ENCODE results near the gene MARF1. TPM values are rescaled to one million over a fixed set of nuclear protein-coding genes. Genes with fewer than 3 reads are reported as not detected.

The MARF1 gene
- total RNA-seq, 1 experiment from 2014 or later = 51.5 TPM

DNA sequence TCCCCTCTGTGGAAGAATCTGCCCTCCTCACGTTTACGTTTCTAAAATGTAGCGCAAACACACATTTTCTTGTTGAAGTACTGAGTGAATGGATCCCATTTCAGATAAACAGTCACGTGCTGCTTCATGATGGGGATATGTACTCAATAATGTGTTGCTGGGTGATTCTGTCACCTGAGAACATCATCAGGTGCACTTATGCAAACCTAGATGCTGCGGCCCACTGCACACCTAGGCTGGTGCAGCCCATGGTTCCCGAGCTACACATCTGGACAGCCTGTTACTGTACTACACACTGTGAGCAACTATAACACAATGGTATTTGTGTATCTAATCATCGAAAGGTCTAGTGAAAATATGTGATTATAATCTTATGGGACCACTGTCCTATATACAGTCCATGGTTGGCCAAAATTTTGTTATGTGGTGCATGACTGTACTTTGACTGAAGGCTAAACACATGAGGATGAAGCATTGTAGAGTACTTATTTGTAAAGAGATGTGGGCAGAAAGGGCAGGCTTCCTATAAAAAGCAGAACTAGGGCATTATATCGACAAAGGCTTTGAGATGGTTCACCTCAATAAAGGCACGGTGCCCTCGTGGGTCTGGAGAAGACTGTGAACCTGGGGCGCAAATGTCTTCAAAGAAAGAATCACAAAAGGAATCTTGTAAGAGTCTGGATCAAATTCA is 26.3 kb downstream of the MARF1 start:
- ChIA-PET POLR2A (no interaction called here), CTCF (no interaction called here)
- TF ChIP-seq SIN3A (IDR thresholded peaks at IDR 0.05; ENCODE audit: borderline replicate concordance, insufficient read depth, low read depth, low read length) (no peak), TCF7L2 (IDR thresholded peaks at IDR 0.05; ENCODE audit: low read depth, low read length) (no peak), POLR2AphosphoS5 (IDR thresholded peaks at IDR 0.05; ENCODE audit: low read depth, low read length) (no peak)
- TF ChIP-seq, protein P1, sequence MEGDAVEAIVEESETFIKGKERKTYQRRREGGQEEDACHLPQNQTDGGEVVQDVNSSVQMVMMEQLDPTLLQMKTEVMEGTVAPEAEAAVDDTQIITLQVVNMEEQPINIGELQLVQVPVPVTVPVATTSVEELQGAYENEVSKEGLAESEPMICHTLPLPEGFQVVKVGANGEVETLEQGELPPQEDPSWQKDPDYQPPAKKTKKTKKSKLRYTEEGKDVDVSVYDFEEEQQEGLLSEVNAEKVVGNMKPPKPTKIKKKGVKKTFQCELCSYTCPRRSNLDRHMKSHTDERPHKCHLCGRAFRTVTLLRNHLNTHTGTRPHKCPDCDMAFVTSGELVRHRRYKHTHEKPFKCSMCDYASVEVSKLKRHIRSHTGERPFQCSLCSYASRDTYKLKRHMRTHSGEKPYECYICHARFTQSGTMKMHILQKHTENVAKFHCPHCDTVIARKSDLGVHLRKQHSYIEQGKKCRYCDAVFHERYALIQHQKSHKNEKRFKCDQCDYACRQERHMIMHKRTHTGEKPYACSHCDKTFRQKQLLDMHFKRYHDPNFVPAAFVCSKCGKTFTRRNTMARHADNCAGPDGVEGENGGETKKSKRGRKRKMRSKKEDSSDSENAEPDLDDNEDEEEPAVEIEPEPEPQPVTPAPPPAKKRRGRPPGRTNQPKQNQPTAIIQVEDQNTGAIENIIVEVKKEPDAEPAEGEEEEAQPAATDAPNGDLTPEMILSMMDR (IDR thresholded peaks at IDR 0.05) = no peak
- TF ChIP-seq, protein P2, sequence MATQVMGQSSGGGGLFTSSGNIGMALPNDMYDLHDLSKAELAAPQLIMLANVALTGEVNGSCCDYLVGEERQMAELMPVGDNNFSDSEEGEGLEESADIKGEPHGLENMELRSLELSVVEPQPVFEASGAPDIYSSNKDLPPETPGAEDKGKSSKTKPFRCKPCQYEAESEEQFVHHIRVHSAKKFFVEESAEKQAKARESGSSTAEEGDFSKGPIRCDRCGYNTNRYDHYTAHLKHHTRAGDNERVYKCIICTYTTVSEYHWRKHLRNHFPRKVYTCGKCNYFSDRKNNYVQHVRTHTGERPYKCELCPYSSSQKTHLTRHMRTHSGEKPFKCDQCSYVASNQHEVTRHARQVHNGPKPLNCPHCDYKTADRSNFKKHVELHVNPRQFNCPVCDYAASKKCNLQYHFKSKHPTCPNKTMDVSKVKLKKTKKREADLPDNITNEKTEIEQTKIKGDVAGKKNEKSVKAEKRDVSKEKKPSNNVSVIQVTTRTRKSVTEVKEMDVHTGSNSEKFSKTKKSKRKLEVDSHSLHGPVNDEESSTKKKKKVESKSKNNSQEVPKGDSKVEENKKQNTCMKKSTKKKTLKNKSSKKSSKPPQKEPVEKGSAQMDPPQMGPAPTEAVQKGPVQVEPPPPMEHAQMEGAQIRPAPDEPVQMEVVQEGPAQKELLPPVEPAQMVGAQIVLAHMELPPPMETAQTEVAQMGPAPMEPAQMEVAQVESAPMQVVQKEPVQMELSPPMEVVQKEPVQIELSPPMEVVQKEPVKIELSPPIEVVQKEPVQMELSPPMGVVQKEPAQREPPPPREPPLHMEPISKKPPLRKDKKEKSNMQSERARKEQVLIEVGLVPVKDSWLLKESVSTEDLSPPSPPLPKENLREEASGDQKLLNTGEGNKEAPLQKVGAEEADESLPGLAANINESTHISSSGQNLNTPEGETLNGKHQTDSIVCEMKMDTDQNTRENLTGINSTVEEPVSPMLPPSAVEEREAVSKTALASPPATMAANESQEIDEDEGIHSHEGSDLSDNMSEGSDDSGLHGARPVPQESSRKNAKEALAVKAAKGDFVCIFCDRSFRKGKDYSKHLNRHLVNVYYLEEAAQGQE (IDR thresholded peaks at IDR 0.05; ENCODE audit: insufficient read depth in 1 of 2, low read depth in 2 of 2, low read length in 1 of 2) = no peak
- Histone ChIP-seq H3K27me3 (ENCODE audit: control insufficient read depth, insufficient read depth, low read length) (no peaks in the 10 kb centered on the region), H3K4me3 (ENCODE audit: low read depth in 2 of 2, low read length in 2 of 2) (no peak overlapping the region), H3K36me3 (ENCODE audit: control insufficient read depth, insufficient read depth, low read length) (peaks cover 25% of the 10 kb centered on the region), H3K4me1 (ENCODE audit: control insufficient read depth, insufficient read depth, low read length) (no peaks in the 10 kb centered on the region; the same call in 1 of the 2 replicates), H3K27ac (ENCODE audit: low read length) (no peak overlapping the region), H3K9me3 (ENCODE audit: control insufficient read depth, insufficient read depth, low read depth, low read length) (no peaks in the 10 kb centered on the region)
- DNase-seq (ENCODE audit: low read depth, low spot score) (no peak), ATAC-seq (no peak; the same call in 1 of the 2 replicates)
- no TSS peak for BruUV-seq (replicated peaks)
- in situ Hi-C loops (cut with HindIII; ENCODE audit: low pct_unique_long_range_greater_than_20kb, low sequenced_read_pairs) (no loop called here), intact Hi-C loops (cut with micrococcal nuclease; ENCODE audit: unreplicated experiment) (no loop called here)

DNA sequence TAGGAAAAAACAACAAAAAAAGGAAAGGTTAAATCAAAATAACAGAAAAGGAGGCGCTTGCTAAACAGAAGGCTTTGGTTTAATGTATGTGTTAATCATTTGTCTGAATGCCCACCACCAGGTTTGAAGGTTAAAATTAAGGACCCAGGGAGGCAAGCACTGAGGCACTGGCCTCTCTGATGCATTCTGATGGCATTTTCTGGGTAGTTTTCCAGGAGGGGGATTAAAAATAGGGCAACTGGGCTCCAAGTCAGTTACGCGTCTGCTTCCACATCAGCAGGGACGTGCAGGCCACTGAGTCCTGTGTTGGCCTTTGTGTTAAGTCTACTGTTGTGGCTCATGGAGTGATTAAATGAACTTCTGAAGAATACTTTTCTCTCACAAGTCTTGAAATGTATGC is 26.9 kb downstream of the MARF1 start:
- POLR2A ChIA-PET = no interaction called here
- H3K36me3 ChIP-seq (ENCODE audit: control insufficient read depth, insufficient read depth, low read length) = peaks cover 19% of the 10 kb centered on the region
- no peak for ATAC-seq

More for the DNA sequence above, 26.9 kb downstream of the MARF1 start:
- Histone ChIP-seq H3K27ac (ENCODE audit: low read length) (no peak overlapping the region), H3K9me3 (ENCODE audit: control insufficient read depth, insufficient read depth, low read depth, low read length) (no peaks in the 10 kb centered on the region), H3K4me3 (ENCODE audit: low read depth in 2 of 2, low read length in 2 of 2) (no peak overlapping the region), H3K4me1 (ENCODE audit: control insufficient read depth, insufficient read depth, low read length) (no peaks in the 10 kb centered on the region; the same call in 1 of the 2 replicates), H3K27me3 (ENCODE audit: control insufficient read depth, insufficient read depth, low read length) (no peaks in the 10 kb centered on the region)
- in situ Hi-C loops (cut with HindIII; ENCODE audit: low pct_unique_long_range_greater_than_20kb, low sequenced_read_pairs) (no loop called here), intact Hi-C loops (cut with micrococcal nuclease; ENCODE audit: unreplicated experiment) (no loop called here)
- DNase-seq (ENCODE audit: low read depth, low spot score) = no peak
- CTCF ChIA-PET = no interaction called here
- BruUV-seq (replicated peaks) = no TSS peak
- TF ChIP-seq SIN3A (IDR thresholded peaks at IDR 0.05; ENCODE audit: borderline replicate concordance, insufficient read depth, low read depth, low read length) (no peak), POLR2AphosphoS5 (IDR thresholded peaks at IDR 0.05; ENCODE audit: low read depth, low read length) (no peak), TCF7L2 (IDR thresholded peaks at IDR 0.05; ENCODE audit: low read depth, low read length) (no peak)
- TF ChIP-seq, protein P1 (IDR thresholded peaks at IDR 0.05) = no peak
- TF ChIP-seq, protein P2 (IDR thresholded peaks at IDR 0.05; ENCODE audit: insufficient read depth in 1 of 2, low read depth in 2 of 2, low read length in 1 of 2) = no peak
